Activated naive CD4-positive, alpha-beta T cell treated with anti-CD3 and anti-CD28 coated beads for 36 hours (primary cell): Measurements from ENCODE around the gene CYCS. TPM values are rescaled to one million over a fixed set of nuclear protein-coding genes. Genes with fewer than 3 reads are reported as not detected.
"Not testable (repeated sequence)": the region's sequence is repeated elsewhere in the genome, so short reads cannot be mapped to it uniquely, and the experiment has no call there.

Source experiments
- CTCF ChIA-PET: fragments of 350-600 bp; sonication (Branson Sonifier 250); formaldehyde crosslinking; loops from one replicate; lab custom pipeline; 2021; ENCODE audit warnings: antibody characterized with exemption; lab: Charles Lee
- DNase-seq: peaks from one replicate; pipeline ENCODE4 v3.0.0-alpha.2; 2020
- H3K27ac Mint-ChIP-seq: one replicate; pipeline ENCODE4 v1.8.0; 2021; ENCODE audit warnings: mild to moderate bottlenecking, mixed read lengths
- H3K27me3 Mint-ChIP-seq: one replicate; pipeline ENCODE4 v1.8.0; 2021; ENCODE audit warnings: low read depth, mixed read lengths
- H3K36me3 Mint-ChIP-seq: one replicate; pipeline ENCODE4 v1.8.0; 2021; ENCODE audit warnings: low read depth, mixed read lengths
- H3K4me1 Mint-ChIP-seq: one replicate; pipeline ENCODE4 v1.8.0; 2021; ENCODE audit warnings: low read depth, mixed read lengths
- H3K4me3 Mint-ChIP-seq: one replicate; pipeline ENCODE4 v1.8.0; 2021; ENCODE audit warnings: mild to moderate bottlenecking, moderate library complexity, mixed read lengths
- H3K9me3 Mint-ChIP-seq: one replicate; pipeline ENCODE4 v1.8.0; 2021; ENCODE audit warnings: mixed read lengths
- intact Hi-C: fragments of 100-400 bp; cut with micrococcal nuclease; formaldehyde crosslinking; loops from one replicate; pipeline ENCODE4 v1.15.1; 2023
- total RNA-seq, 2 experiments: library from RNA; stranded (reverse); gene quantifications; one replicate each; pipeline ENCODE4 v1.2.3, GENCODE V29; 2021

Gene CYCS
- total RNA-seq, 2 experiments from 2014 or later = 213 to 224 TPM

DNA sequence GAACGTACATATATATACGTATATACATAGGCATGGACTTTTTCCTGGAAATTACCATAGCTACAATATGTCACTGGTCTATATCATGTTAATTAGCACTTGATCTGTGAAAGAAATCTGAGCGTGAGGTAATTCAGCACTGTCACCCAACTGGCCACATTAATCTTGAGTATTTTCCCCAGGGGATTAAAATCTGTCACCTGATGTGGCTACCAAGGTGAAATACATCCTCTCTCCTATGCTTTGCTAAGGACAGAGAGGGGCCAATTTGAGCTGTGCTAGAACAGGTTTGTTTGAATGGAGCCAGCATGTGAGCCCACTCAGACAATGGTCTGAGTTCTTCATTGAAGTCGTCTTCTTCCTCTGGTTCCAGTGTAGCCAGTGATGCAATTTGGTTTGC lies 33.3 kb downstream of the CYCS start:
- peaks cover 8% of the 10 kb centered on the region for H3K4me1 Mint-ChIP-seq
- CTCF ChIA-PET = interaction anchor here (0.6 to 10.5 kb wide), 11 partner anchors 18 to 686 kb away, joined by 3 to 191 read pairs (median 4); no protein-coding TSS in a partner anchor
- no peaks in the 10 kb centered on the region for H3K9me3 Mint-ChIP-seq
- no peaks in the 10 kb centered on the region for H3K36me3 Mint-ChIP-seq
- H3K27me3 Mint-ChIP-seq = peaks cover 2% of the 10 kb centered on the region
- intact Hi-C loops = loop anchor here (2.0 to 10.0 kb wide), 4 partner anchors 367 to 1229 kb away; no protein-coding TSS in a partner anchor
- no peak overlapping the region for H3K27ac Mint-ChIP-seq
- no peak for DNase-seq
- H3K4me3 Mint-ChIP-seq = no peak overlapping the region

DNA sequence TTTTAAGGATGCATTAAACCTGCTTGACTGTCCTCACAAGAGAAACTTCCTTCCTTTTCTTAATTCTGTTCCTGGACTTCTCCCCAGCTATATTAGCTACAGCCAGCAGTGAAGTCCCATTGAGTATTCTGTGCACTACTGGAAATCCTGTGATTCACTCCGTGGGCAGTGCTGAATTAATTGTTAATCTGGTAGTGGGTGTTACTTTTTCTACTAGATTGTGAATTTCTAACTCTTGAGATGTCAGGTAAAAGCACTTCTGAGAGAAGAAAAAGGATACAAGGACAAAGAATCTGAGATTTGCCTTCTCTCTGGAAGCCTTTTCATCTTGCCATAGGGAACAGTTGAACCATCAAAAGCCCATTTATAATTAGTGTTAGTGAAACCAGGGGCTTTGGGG lies 33.9 kb downstream of the CYCS start:
- Mint-ChIP-seq H3K4me3 (no peak overlapping the region), H3K36me3 (no peaks in the 10 kb centered on the region), H3K27me3 (peaks cover 2% of the 10 kb centered on the region), H3K9me3 (no peaks in the 10 kb centered on the region), H3K4me1 (peaks cover 8% of the 10 kb centered on the region), H3K27ac (no peak overlapping the region)
- no peak for DNase-seq
- CTCF ChIA-PET = interaction anchor here (1.4 to 8.0 kb wide), 7 partner anchors 8 to 279 kb away, joined by 3 to 77 read pairs (median 14); no protein-coding TSS in a partner anchor
- intact Hi-C loops = loop anchor here (5.0 to 10.0 kb wide), 3 partner anchors 366 to 1229 kb away; no protein-coding TSS in a partner anchor

GRCh38 chr7:25090374-25090773 lies 34.7 kb downstream of the CYCS start:
- Mint-ChIP-seq H3K4me1 (peaks cover 8% of the 10 kb centered on the region), H3K27me3 (peaks cover 2% of the 10 kb centered on the region), H3K36me3 (no peaks in the 10 kb centered on the region), H3K4me3 (no peak overlapping the region), H3K9me3 (no peaks in the 10 kb centered on the region), H3K27ac (no peak overlapping the region)
- CTCF ChIA-PET = interaction anchor here (1.2 to 8.0 kb wide), 7 partner anchors 8 to 278 kb away, joined by 3 to 77 read pairs (median 5); no protein-coding TSS in a partner anchor
- no peak for DNase-seq
- intact Hi-C loops = loop anchor here (5.0 to 10.0 kb wide), 3 partner anchors 366 to 1228 kb away; no protein-coding TSS in a partner anchor

GRCh38 chr7:25087855-25088254 lies 37.2 kb downstream of the CYCS start:
- no peaks in the 10 kb centered on the region for H3K4me1 Mint-ChIP-seq
- intact Hi-C loops = no loop called here
- CTCF ChIA-PET = no interaction called here

GRCh38 chr7:25084821-25085220 lies 40.2 kb downstream of the CYCS start:
- Mint-ChIP-seq H3K4me3 (no peak overlapping the region), H3K9me3 (no peaks in the 10 kb centered on the region), H3K27me3 (no peaks in the 10 kb centered on the region), H3K4me1 (no peaks in the 10 kb centered on the region), H3K27ac (no peak overlapping the region), H3K36me3 (no peaks in the 10 kb centered on the region)
- CTCF ChIA-PET = interaction anchor here (0.9 to 1.4 kb wide), 2 partner anchors 17 to 273 kb away, joined by 3 to 5 read pairs; no protein-coding TSS in a partner anchor
- intact Hi-C loops = no loop called here
- DNase-seq = no peak

More at GRCh38 chr7:25087855-25088254, 37.2 kb downstream of the CYCS start:
- Mint-ChIP-seq H3K36me3 (no peaks in the 10 kb centered on the region), H3K27me3 (peaks cover 2% of the 10 kb centered on the region), H3K27ac (no peak overlapping the region), H3K9me3 (no peaks in the 10 kb centered on the region), H3K4me3 (no peak overlapping the region)
- no peak for DNase-seq

DNA sequence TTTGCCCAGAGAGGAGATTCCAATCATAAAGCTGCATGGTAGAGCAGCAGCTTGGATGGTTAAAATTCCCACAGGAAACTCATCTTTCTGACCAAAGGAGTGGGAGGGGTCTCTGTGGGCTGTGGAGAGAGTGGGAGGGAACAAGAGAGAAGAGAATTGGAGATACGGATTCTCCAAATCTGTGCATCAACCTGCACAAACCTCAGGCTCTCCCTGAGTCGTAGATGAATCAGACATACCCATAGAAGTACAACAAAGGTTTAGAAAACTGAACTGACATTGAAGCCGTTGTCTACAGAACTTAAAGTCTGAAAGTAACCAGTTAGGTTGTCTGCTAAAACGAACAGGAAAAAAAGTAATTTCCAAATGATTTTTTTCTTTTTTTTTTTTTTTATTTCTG lies 41.9 kb downstream of the CYCS start:
- H3K36me3 Mint-ChIP-seq = no peaks in the 10 kb centered on the region
- DNase-seq = no peak
- no peak overlapping the region for H3K4me3 Mint-ChIP-seq
- CTCF ChIA-PET = interaction anchor here (1.8 kb wide), 1 partner anchor 262 kb away, joined by 6 read pairs; no protein-coding TSS in a partner anchor
- no peaks in the 10 kb centered on the region for H3K9me3 Mint-ChIP-seq
- peaks cover under 1% of the 10 kb centered on the region for H3K27me3 Mint-ChIP-seq
- intact Hi-C loops = no loop called here
- H3K27ac Mint-ChIP-seq = no peak overlapping the region
- no peaks in the 10 kb centered on the region for H3K4me1 Mint-ChIP-seq

DNA sequence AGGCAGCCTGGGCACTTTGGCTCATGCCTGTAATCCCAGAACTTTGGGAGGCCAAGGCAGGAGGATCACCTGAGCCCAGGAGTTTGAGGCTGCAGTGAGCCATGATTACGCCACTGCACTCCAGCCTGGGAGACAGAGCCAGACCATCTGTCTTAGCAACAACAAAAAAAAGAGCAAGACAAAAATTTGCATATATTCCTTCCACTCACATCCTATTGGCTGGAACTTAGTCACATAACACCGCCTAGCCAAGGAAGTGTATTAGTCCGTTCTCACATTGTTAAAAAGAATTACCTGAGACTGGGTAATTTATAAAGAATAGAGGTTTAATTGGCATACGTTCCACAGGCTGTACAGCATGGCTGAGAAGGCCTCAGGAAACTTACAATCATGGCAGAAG lies 43.0 kb downstream of the CYCS start:
- H3K27me3 Mint-ChIP-seq, H3K9me3 Mint-ChIP-seq, intact Hi-C loops, H3K36me3 Mint-ChIP-seq, DNase-seq, H3K4me3 Mint-ChIP-seq, H3K4me1 Mint-ChIP-seq, H3K27ac Mint-ChIP-seq: not testable (repeated sequence)
- CTCF ChIA-PET = interaction anchor here (1.5 to 2.1 kb wide), 3 partner anchors 9 to 261 kb away, joined by 3 to 9 read pairs (median 6); no protein-coding TSS in a partner anchor

DNA sequence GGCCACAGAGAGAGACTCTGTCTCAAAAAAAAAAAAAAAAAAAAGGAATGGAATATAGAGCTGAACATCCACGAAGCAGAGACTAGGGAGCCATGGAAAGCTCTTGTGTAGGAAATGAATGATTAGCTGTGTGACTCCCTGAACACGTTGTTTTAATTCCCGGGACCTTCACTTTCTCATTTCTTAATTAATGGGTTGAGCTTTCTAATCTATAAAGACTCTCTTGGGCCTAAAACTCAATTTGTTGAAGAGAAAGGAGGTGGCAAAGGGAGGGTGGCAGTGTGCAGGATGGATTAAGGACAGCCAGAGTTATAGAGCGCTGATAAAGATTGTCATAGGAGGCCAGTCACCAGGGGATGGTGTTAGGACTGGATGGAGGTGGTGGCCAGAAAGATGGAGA lies 48.0 kb downstream of the CYCS start:
- no peak overlapping the region for H3K4me3 Mint-ChIP-seq
- H3K9me3 Mint-ChIP-seq = no peaks in the 10 kb centered on the region
- no peak for DNase-seq
- H3K27me3 Mint-ChIP-seq = peaks cover 4% of the 10 kb centered on the region
- intact Hi-C loops = loop anchor here (5.0 kb wide), 1 partner anchor 320 kb away; the partner anchor contains the start of gene GSDME
- CTCF ChIA-PET = interaction anchor here (0.6 to 8.3 kb wide), 4 partner anchors 15 to 264 kb away, joined by 3 to 77 read pairs (median 10); no protein-coding TSS in a partner anchor
- peaks cover 16% of the 10 kb centered on the region for H3K4me1 Mint-ChIP-seq
- H3K27ac Mint-ChIP-seq = no peak overlapping the region
- H3K36me3 Mint-ChIP-seq = no peaks in the 10 kb centered on the region

- H3K36me3 Mint-ChIP-seq = no peaks in the 10 kb centered on the region
- H3K27ac Mint-ChIP-seq = no peak overlapping the region
- H3K27me3 Mint-ChIP-seq = peaks cover 4% of the 10 kb centered on the region
- H3K4me1 Mint-ChIP-seq = peaks cover 16% of the 10 kb centered on the region
- H3K4me3 Mint-ChIP-seq = no peak overlapping the region
- CTCF ChIA-PET = interaction anchor here (1.8 to 8.3 kb wide), 3 partner anchors 17 to 263 kb away, joined by 5 to 77 read pairs (median 16); no protein-coding TSS in a partner anchor
- no peaks in the 10 kb centered on the region for H3K9me3 Mint-ChIP-seq
- intact Hi-C loops = loop anchor here (1.0 to 5.0 kb wide), 2 partner anchors 95 to 318 kb away; partner anchors contain the start of genes GSDME and OSBPL3
- peak; percentile 71 for DNase-seq
Measured at GRCh38 chr7:25075459-25075858, 49.6 kb downstream of the CYCS start.

DNA sequence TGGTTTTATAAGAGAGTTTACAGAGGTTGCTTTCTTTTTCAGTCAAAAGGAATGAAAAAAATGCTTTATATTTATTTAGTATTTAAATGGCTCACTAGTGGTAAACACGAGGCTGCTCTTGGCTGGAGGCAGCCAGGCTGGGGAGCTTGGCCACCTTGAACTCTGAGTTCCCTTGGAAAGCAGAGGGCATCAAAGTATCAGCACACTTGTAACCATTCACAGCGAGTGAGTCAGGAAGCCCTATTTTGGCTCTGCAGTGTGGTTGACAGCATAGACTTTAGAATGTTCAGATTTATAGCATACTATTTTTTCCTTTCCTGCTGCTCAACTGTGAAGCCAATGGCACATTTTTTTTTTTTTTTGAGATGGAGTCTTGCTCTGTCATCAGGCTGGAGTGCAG lies 51.6 kb downstream of the CYCS start:
- no peaks in the 10 kb centered on the region for H3K9me3 Mint-ChIP-seq
- H3K27ac Mint-ChIP-seq = no peak overlapping the region
- H3K36me3 Mint-ChIP-seq = no peaks in the 10 kb centered on the region
- H3K4me3 Mint-ChIP-seq = no peak overlapping the region
- intact Hi-C loops = loop anchor here (5.0 kb wide), 2 partner anchors 191 to 496 kb away; no protein-coding TSS in a partner anchor
- CTCF ChIA-PET = interaction anchor here (0.7 to 8.3 kb wide), 4 partner anchors 19 to 261 kb away, joined by 3 to 77 read pairs (median 23); no protein-coding TSS in a partner anchor
- no peak for DNase-seq
- peaks cover 16% of the 10 kb centered on the region for H3K4me1 Mint-ChIP-seq
- peaks cover 4% of the 10 kb centered on the region for H3K27me3 Mint-ChIP-seq
